Neural progenitor cell (in vitro differentiated cells): ENCODE data around the gene SLCO4A1. TPM values are rescaled to one million over a fixed set of nuclear protein-coding genes. Genes with fewer than 3 reads are reported as not detected.

Source experiments
- DNase-seq: peaks from one replicate; pipeline ENCODE4 v3.0.0-alpha.2; 2016; ENCODE audit warnings: low spot score
- H2AFZ ChIP-seq: fragments of 200-600 bp; sonication (generic); replicated peaks from 2 replicates; pipeline ENCODE4 v1.6.1; 2016; ENCODE audit warnings: antibody characterized with exemption
- H3F3A ChIP-seq: fragments of 200-600 bp; sonication (generic); 2 replicates; pipeline ENCODE4 v1.6.1; 2016; ENCODE audit warnings: antibody characterized with exemption, low read depth
- H3K27ac ChIP-seq: fragments of 200-600 bp; sonication (generic); 2 replicates; pipeline ENCODE4 v1.5.1; 2016; ENCODE audit warnings: mild to moderate bottlenecking
- H3K27me3 ChIP-seq: fragments of 200-600 bp; sonication (generic); 2 replicates; pipeline ENCODE4 v1.6.1; 2016; ENCODE audit warnings: mild to moderate bottlenecking, moderate library complexity
- H3K36me3 ChIP-seq: fragments of 200-600 bp; sonication (generic); 2 replicates; pipeline ENCODE4 v1.5.1; 2016
- H3K4me1 ChIP-seq: fragments of 200-600 bp; sonication (generic); 2 replicates; pipeline ENCODE4 v1.6.1; 2016; ENCODE audit warnings: mixed run types
- H3K4me2 ChIP-seq: fragments of 200-600 bp; sonication (generic); 2 replicates; pipeline ENCODE4 v1.6.1; 2016
- H3K4me3 ChIP-seq: fragments of 200-600 bp; sonication (generic); 2 replicates; pipeline ENCODE4 v1.5.1; 2016
- H3K79me2 ChIP-seq: fragments of 200-600 bp; sonication (generic); 2 replicates; pipeline ENCODE4 v1.6.1; 2016; ENCODE audit warnings: low read depth
- H3K9ac ChIP-seq: fragments of 200-600 bp; sonication (generic); 2 replicates; pipeline ENCODE4 v1.6.1; 2016
- H3K9me3 ChIP-seq: fragments of 200-600 bp; sonication (generic); 2 replicates; pipeline ENCODE4 v1.5.1; 2016; ENCODE audit warnings: low read depth
- H4K20me1 ChIP-seq: fragments of 200-600 bp; sonication (generic); 2 replicates; pipeline ENCODE4 v1.6.1; 2016; ENCODE audit warnings: low read depth
- H3K27ac Mint-ChIP-seq: 3 replicates; pipeline ENCODE4 v1.8.0; 2021; ENCODE audit warnings: mixed read lengths
- H3K27me3 Mint-ChIP-seq: 2 replicates; pipeline ENCODE4 v1.8.0; 2022; ENCODE audit warnings: low read depth, mild to moderate bottlenecking, inconsistent platforms, moderate library complexity, mixed read lengths; ENCODE audit not compliant: insufficient read depth
- H3K36me3 Mint-ChIP-seq: 3 replicates; pipeline ENCODE4 v1.8.0; 2021; ENCODE audit warnings: mixed read lengths
- H3K4me1 Mint-ChIP-seq: 3 replicates; pipeline ENCODE4 v1.8.0; 2021; ENCODE audit warnings: mixed read lengths
- H3K4me3 Mint-ChIP-seq: 3 replicates; pipeline ENCODE4 v1.8.0; 2021; ENCODE audit warnings: mild to moderate bottlenecking, moderate library complexity, mixed read lengths
- H3K9me3 Mint-ChIP-seq: 3 replicates; pipeline ENCODE4 v1.8.0; 2020; ENCODE audit warnings: mixed read lengths
- EZH2 ChIP-seq: fragments of 200-600 bp; sonication (generic); IDR thresholded peaks from 2 replicates; pipeline ENCODE4 v1.6.1; 2017; ENCODE audit warnings: antibody characterized with exemption, mild to moderate bottlenecking, moderate library complexity
- EZH2phosphoT487 ChIP-seq: fragments of 200-600 bp; sonication (generic); IDR thresholded peaks from 2 replicates; pipeline ENCODE4 v1.6.1; 2017; ENCODE audit warnings: antibody characterized with exemption
- total RNA-seq: library from RNA; depleted of rRNA; stranded (reverse); fragments of >200 nt; gene quantifications from 2 replicates; pipeline ENCODE4 v1.2.3, GENCODE V29; 2015; ENCODE audit warnings: low replicate concordance
- TF ChIP-seq, protein P1 (sequence below): fragments of 200-600 bp; sonication (generic); IDR thresholded peaks from 2 replicates; pipeline ENCODE4 v1.5.1; 2017; ENCODE audit warnings: antibody characterized with exemption, mild to moderate bottlenecking

SLCO4A1 gene
- total RNA-seq, 1 donor from 2014 or later: 0.88 TPM

DNA sequence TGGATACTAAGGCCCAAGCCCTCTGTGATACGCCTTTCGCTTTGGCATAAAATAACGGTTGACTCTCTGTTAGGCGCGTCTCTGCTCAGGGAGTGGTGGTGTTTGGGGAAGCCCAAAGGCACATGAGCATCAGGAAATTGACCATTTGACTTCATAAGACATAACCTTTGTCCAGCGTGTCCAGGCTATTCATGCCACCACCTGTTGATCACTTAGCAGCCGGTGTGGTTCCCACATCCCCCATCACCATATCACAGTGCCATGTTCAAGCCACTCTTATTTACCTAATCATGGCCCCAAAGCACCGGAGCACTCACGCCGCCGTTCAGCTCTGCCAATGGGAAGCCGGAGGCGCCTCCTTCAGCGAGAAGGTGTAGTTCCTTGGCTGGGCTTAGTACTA is 27.9 kb downstream of the SLCO4A1 start:
- H3K79me2 ChIP-seq: no peaks in the 10 kb centered on the region
- H3K4me2 ChIP-seq: no peak overlapping the region
- H4K20me1 ChIP-seq: peaks cover 3% of the 10 kb centered on the region
- no peaks in the 10 kb centered on the region for H3K36me3 ChIP-seq
- no peaks in the 10 kb centered on the region for H3F3A ChIP-seq
- H3K27me3 Mint-ChIP-seq: no peaks in the 10 kb centered on the region
- no peak overlapping the region for H3K27ac Mint-ChIP-seq
- no peak overlapping the region for H2AFZ ChIP-seq
- no peaks in the 10 kb centered on the region for H3K36me3 Mint-ChIP-seq
- no peaks in the 10 kb centered on the region for H3K4me1 ChIP-seq
- H3K27me3 ChIP-seq: no peaks in the 10 kb centered on the region
- DNase-seq: no peak
- H3K9me3 Mint-ChIP-seq: no peaks in the 10 kb centered on the region
- TF ChIP-seq EZH2 (no peak), EZH2phosphoT487 (no peak)
- TF ChIP-seq, protein P1, sequence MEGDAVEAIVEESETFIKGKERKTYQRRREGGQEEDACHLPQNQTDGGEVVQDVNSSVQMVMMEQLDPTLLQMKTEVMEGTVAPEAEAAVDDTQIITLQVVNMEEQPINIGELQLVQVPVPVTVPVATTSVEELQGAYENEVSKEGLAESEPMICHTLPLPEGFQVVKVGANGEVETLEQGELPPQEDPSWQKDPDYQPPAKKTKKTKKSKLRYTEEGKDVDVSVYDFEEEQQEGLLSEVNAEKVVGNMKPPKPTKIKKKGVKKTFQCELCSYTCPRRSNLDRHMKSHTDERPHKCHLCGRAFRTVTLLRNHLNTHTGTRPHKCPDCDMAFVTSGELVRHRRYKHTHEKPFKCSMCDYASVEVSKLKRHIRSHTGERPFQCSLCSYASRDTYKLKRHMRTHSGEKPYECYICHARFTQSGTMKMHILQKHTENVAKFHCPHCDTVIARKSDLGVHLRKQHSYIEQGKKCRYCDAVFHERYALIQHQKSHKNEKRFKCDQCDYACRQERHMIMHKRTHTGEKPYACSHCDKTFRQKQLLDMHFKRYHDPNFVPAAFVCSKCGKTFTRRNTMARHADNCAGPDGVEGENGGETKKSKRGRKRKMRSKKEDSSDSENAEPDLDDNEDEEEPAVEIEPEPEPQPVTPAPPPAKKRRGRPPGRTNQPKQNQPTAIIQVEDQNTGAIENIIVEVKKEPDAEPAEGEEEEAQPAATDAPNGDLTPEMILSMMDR: no peak
- H3K9ac ChIP-seq: no peak overlapping the region
- peaks cover 23% of the 10 kb centered on the region for H3K4me1 Mint-ChIP-seq
- H3K4me3 ChIP-seq: no peak overlapping the region
- H3K9me3 ChIP-seq: no peaks in the 10 kb centered on the region
- H3K27ac ChIP-seq: no peak overlapping the region
- no peak overlapping the region for H3K4me3 Mint-ChIP-seq

GRCh38 chr20:62670998-62671397 is 28.7 kb downstream of the SLCO4A1 start:
- no peak overlapping the region for H3K27ac ChIP-seq
- no peak overlapping the region for H3K4me3 Mint-ChIP-seq
- no peak overlapping the region for H3K27ac Mint-ChIP-seq
- DNase-seq: no peak
- H3K4me1 ChIP-seq: no peaks in the 10 kb centered on the region
- no peaks in the 10 kb centered on the region for H3F3A ChIP-seq
- no peak overlapping the region for H3K9ac ChIP-seq
- no peaks in the 10 kb centered on the region for H3K27me3 Mint-ChIP-seq
- no peak overlapping the region for H3K4me3 ChIP-seq
- no peak overlapping the region for H3K4me2 ChIP-seq
- no peaks in the 10 kb centered on the region for H3K9me3 ChIP-seq
- no peaks in the 10 kb centered on the region for H3K36me3 ChIP-seq
- H3K79me2 ChIP-seq: no peaks in the 10 kb centered on the region
- no peaks in the 10 kb centered on the region for H3K9me3 Mint-ChIP-seq
- no peak overlapping the region for H2AFZ ChIP-seq
- H3K36me3 Mint-ChIP-seq: no peaks in the 10 kb centered on the region
- peaks cover 3% of the 10 kb centered on the region for H4K20me1 ChIP-seq
- no peaks in the 10 kb centered on the region for H3K27me3 ChIP-seq
- TF ChIP-seq EZH2phosphoT487 (no peak), EZH2 (no peak)
- TF ChIP-seq, protein P1: no peak
- peaks cover 23% of the 10 kb centered on the region for H3K4me1 Mint-ChIP-seq

- no peak overlapping the region for H2AFZ ChIP-seq
- no peak overlapping the region for H3K4me2 ChIP-seq
- no peaks in the 10 kb centered on the region for H3K36me3 Mint-ChIP-seq
- H3K79me2 ChIP-seq: no peaks in the 10 kb centered on the region
- H3K9me3 Mint-ChIP-seq: no peaks in the 10 kb centered on the region
- H3F3A ChIP-seq: no peaks in the 10 kb centered on the region
- no peak overlapping the region for H3K4me3 ChIP-seq
- peaks cover under 1% of the 10 kb centered on the region for H3K27me3 Mint-ChIP-seq
- peaks cover 3% of the 10 kb centered on the region for H4K20me1 ChIP-seq
- H3K9ac ChIP-seq: no peak overlapping the region
- no peaks in the 10 kb centered on the region for H3K4me1 ChIP-seq
- H3K4me1 Mint-ChIP-seq: peaks cover 22% of the 10 kb centered on the region
- H3K36me3 ChIP-seq: no peaks in the 10 kb centered on the region
- no peak for DNase-seq
- H3K4me3 Mint-ChIP-seq: no peak overlapping the region
- TF ChIP-seq, protein P1: no peak
- no peak for TF ChIP-seq EZH2
- TF ChIP-seq EZH2phosphoT487: no peak
- H3K27ac ChIP-seq: no peak overlapping the region
- H3K27me3 ChIP-seq: no peaks in the 10 kb centered on the region
- H3K9me3 ChIP-seq: no peaks in the 10 kb centered on the region
- H3K27ac Mint-ChIP-seq: no peak overlapping the region
These were observed 29.5 kb downstream of the SLCO4A1 start for GRCh38 chr20:62671765-62672164.
